GM23338 (cell line): ENCODE measurements around the gene PSKH1. TPM values are rescaled to one million over a fixed set of nuclear protein-coding genes. Genes with fewer than 3 reads are reported as not detected.

Experiments used
- ATAC-seq: fragments of 200-7000 bp; cut with Tn5 transposase; 3 replicates; pipeline ENCODE4 v1.9.1; 2020
- DNase-seq: peaks from one replicate; pipeline ENCODE4 v3.0.0-alpha.2; 2015; ENCODE audit warnings: low spot score
- H2AFZ ChIP-seq: fragments of 200-600 bp; sonication (generic); 2 replicates; pipeline ENCODE4 v1.8.0; 2016; ENCODE audit warnings: antibody characterized with exemption, mild to moderate bottlenecking, moderate library complexity
- H3F3A ChIP-seq: fragments of 200-600 bp; sonication (generic); replicated peaks from 2 replicates; pipeline ENCODE4 v1.8.0; 2017; ENCODE audit warnings: antibody characterized with exemption, mixed run types, low read depth
- H3K27ac ChIP-seq: fragments of 200-600 bp; sonication (generic); 2 replicates; pipeline ENCODE4 v1.6.1; 2016; ENCODE audit warnings: low read depth
- H3K27me3 ChIP-seq: fragments of 200-600 bp; sonication (generic); 2 replicates; pipeline ENCODE4 v1.8.0; 2016; ENCODE audit warnings: mild to moderate bottlenecking, mixed run types, moderate library complexity; ENCODE audit not compliant: insufficient read depth
- H3K36me3 ChIP-seq: fragments of 200-600 bp; sonication (generic); 2 replicates; pipeline ENCODE4 v1.8.0; 2016; ENCODE audit warnings: mild to moderate bottlenecking; ENCODE audit not compliant: insufficient read depth
- H3K4me1 ChIP-seq: fragments of 200-600 bp; sonication (generic); 2 replicates; pipeline ENCODE4 v1.8.0; 2016; ENCODE audit warnings: mild to moderate bottlenecking, moderate library complexity; ENCODE audit not compliant: insufficient read depth
- H3K4me2 ChIP-seq: fragments of 200-600 bp; sonication (generic); 2 replicates; pipeline ENCODE4 v1.7.1; 2017; ENCODE audit warnings: mixed run types
- H3K4me3 ChIP-seq: fragments of 200-600 bp; sonication (generic); 2 replicates; pipeline ENCODE4 v1.6.1; 2016; ENCODE audit warnings: mixed run types
- H3K79me2 ChIP-seq: fragments of 200-600 bp; sonication (generic); replicated peaks from 2 replicates; pipeline ENCODE4 v1.8.0; 2017; ENCODE audit warnings: mild to moderate bottlenecking; ENCODE audit not compliant: insufficient read depth
- H3K9me2 ChIP-seq: fragments of 200-600 bp; sonication (generic); 2 replicates; pipeline ENCODE4 v1.8.0; 2017; ENCODE audit not compliant: insufficient read depth
- H4K20me1 ChIP-seq: fragments of 200-600 bp; sonication (generic); replicated peaks from 2 replicates; pipeline ENCODE4 v1.8.0; 2017; ENCODE audit warnings: mild to moderate bottlenecking; ENCODE audit not compliant: insufficient read depth
- H3K27ac Mint-ChIP-seq: 2 replicates; pipeline ENCODE4 v1.8.0; 2020; ENCODE audit warnings: inconsistent platforms, mild to moderate bottlenecking, moderate library complexity, mixed read lengths
- H3K27me3 Mint-ChIP-seq: 3 replicates; pipeline ENCODE4 v1.8.0; 2022; ENCODE audit warnings: low read depth, mild to moderate bottlenecking, moderate library complexity, mixed read lengths, inconsistent platforms; ENCODE audit not compliant: insufficient read depth, poor library complexity
- H3K36me3 Mint-ChIP-seq: 3 replicates; pipeline ENCODE4 v1.8.0; 2021; ENCODE audit warnings: low read depth, mild to moderate bottlenecking, inconsistent platforms, moderate library complexity, mixed read lengths
- H3K4me1 Mint-ChIP-seq: 3 replicates; pipeline ENCODE4 v1.8.0; 2020; ENCODE audit warnings: mild to moderate bottlenecking, inconsistent platforms, mixed read lengths
- H3K4me3 Mint-ChIP-seq: 3 replicates; pipeline ENCODE4 v1.8.0; 2021; ENCODE audit warnings: moderate library complexity, mild to moderate bottlenecking, inconsistent platforms, mixed read lengths
- H3K9me3 Mint-ChIP-seq: 3 replicates; pipeline ENCODE4 v1.8.0; 2020; ENCODE audit warnings: moderate library complexity, mild to moderate bottlenecking, inconsistent platforms, mixed read lengths
- CREB1 ChIP-seq: fragments of 250-450 bp; sonication (Bioruptor Pico); IDR thresholded peaks from 2 replicates; pipeline ENCODE4 v1.5.0; 2020; ENCODE audit warnings: low read depth, mild to moderate bottlenecking, moderate library complexity
- EZH2phosphoT487 ChIP-seq: fragments of 200-600 bp; sonication (generic); IDR thresholded peaks from one replicate; pipeline ENCODE4 v1.8.1; 2018; ENCODE audit warnings: antibody characterized with exemption; ENCODE audit not compliant: unreplicated experiment
- JUNB ChIP-seq: IDR thresholded peaks from one replicate; pipeline ENCODE4 v1.6.1; 2016; ENCODE audit warnings: antibody characterized with exemption; ENCODE audit not compliant: unreplicated experiment
- NANOG ChIP-seq: IDR thresholded peaks from 2 replicates; pipeline ENCODE4 v1.6.1; 2016; ENCODE audit warnings: antibody characterized with exemption, borderline replicate concordance
- ZNF114 ChIP-seq: fragments of 250-450 bp; sonication (Bioruptor Pico); IDR thresholded peaks from 2 replicates; pipeline ENCODE4 v1.5.0; 2020; ENCODE audit warnings: mild to moderate bottlenecking, moderate library complexity
- ZNF331 ChIP-seq: fragments of 250-450 bp; sonication (Bioruptor Pico); IDR thresholded peaks from 2 replicates; pipeline ENCODE4 v1.5.0; 2020; ENCODE audit warnings: low read depth, mild to moderate bottlenecking, moderate library complexity
- polyA plus RNA-seq: library from polyadenylated mRNA; unstranded; fragments of >200 nt; fragmentation: Nextera tagmentation; extraction: Ambion mirVana; gene quantifications from 2 replicates; pipeline ENCODE4 v1.2.1, GENCODE V29; 2016
- total RNA-seq: library from RNA; depleted of rRNA; stranded (reverse); fragments of >200 nt; shearing (Covaris generic); gene quantifications from 2 replicates; pipeline ENCODE4 v1.2.3, GENCODE V29; 2014
- TF ChIP-seq, protein P1 (sequence below): IDR thresholded peaks from 2 replicates; pipeline ENCODE4 v1.6.1; 2016; ENCODE audit warnings: antibody characterized with exemption
- TF ChIP-seq, protein P2 (sequence below), 2 experiments: fragments of 200-600 bp in 1 of 2; sonication (generic) in 1 of 2; conservative IDR thresholded peaks; 2 replicates each; pipeline versions ENCODE4 v1.5.1 to v1.6.1; 2016 to 2017; ENCODE audit warnings: antibody characterized with exemption in 2 of 2, low read depth in 2 of 2, mild to moderate bottlenecking in 2 of 2, moderate library complexity in 1 of 2

Gene PSKH1
- total and polyA plus RNA-seq, 2 experiments from 2014 or later: 14.3 to 23.9 TPM

DNA sequence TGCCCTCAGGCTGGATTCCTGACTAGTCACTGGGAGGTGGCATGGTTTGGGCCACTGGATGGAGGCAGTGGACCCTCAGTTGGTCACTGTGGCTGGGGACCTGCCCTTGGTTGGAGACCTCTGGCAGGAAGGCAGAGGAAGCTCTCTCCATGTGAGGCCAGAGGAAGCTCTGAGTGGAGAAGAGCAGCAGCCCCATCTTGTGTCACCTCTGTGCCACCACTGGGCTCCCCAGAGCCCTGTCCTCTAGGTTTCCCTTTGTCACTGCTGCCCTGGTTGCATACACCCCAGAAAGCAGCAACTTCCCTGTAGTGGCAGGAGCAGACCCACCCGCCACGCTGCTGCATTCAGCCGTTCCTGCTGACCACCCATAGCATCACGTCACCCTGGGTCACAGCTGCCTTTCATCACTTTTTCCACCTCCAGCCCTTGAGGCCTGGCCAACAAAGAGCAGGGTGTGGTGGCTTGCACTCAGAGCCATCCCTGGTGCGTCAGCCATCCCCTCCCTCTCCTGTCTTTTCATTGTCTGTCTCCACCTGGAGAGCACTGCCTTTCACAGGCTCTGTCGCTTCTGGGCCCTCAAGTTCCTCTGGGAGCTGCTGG, 26.7 kb downstream of the PSKH1 start:
- Histone ChIP-seq H3K4me1 (peaks cover 13% of the 10 kb centered on the region), H3K79me2 (no peaks in the 10 kb centered on the region), H4K20me1 (no peaks in the 10 kb centered on the region; the same call in 1 of the 2 replicates), H3K4me2 (no peak overlapping the region), H3F3A (no peaks in the 10 kb centered on the region), H3K4me3 (no peak overlapping the region), H3K27me3 (no peaks in the 10 kb centered on the region), H3K36me3 (no peaks in the 10 kb centered on the region), H3K9me2 (no peaks in the 10 kb centered on the region), H2AFZ (no peak overlapping the region), H3K27ac (no peak overlapping the region)
- peaks cover 24% of the 10 kb centered on the region for H3K4me1 Mint-ChIP-seq
- H3K36me3 Mint-ChIP-seq: peaks cover 4% of the 10 kb centered on the region; the same call in 2 of the 3 replicates
- peaks cover 5% of the 10 kb centered on the region for H3K27me3 Mint-ChIP-seq
- DNase-seq: no peak
- peak overlapping the region; percentile 44; the same call in 1 of the 2 replicates for H3K27ac Mint-ChIP-seq
- TF ChIP-seq NANOG (no peak), JUNB (no peak), EZH2phosphoT487 (no peak), ZNF114 (CRISPR knock-in tag) (no peak), ZNF331 (CRISPR knock-in tag) (no peak), CREB1 (no peak)
- TF ChIP-seq, protein P1, sequence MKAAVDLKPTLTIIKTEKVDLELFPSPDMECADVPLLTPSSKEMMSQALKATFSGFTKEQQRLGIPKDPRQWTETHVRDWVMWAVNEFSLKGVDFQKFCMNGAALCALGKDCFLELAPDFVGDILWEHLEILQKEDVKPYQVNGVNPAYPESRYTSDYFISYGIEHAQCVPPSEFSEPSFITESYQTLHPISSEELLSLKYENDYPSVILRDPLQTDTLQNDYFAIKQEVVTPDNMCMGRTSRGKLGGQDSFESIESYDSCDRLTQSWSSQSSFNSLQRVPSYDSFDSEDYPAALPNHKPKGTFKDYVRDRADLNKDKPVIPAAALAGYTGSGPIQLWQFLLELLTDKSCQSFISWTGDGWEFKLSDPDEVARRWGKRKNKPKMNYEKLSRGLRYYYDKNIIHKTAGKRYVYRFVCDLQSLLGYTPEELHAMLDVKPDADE: no peak
- TF ChIP-seq, protein P2, sequence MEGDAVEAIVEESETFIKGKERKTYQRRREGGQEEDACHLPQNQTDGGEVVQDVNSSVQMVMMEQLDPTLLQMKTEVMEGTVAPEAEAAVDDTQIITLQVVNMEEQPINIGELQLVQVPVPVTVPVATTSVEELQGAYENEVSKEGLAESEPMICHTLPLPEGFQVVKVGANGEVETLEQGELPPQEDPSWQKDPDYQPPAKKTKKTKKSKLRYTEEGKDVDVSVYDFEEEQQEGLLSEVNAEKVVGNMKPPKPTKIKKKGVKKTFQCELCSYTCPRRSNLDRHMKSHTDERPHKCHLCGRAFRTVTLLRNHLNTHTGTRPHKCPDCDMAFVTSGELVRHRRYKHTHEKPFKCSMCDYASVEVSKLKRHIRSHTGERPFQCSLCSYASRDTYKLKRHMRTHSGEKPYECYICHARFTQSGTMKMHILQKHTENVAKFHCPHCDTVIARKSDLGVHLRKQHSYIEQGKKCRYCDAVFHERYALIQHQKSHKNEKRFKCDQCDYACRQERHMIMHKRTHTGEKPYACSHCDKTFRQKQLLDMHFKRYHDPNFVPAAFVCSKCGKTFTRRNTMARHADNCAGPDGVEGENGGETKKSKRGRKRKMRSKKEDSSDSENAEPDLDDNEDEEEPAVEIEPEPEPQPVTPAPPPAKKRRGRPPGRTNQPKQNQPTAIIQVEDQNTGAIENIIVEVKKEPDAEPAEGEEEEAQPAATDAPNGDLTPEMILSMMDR (conservative IDR thresholded peaks at IDR 0.05; ENCODE audit: low read depth in 2 of 2): peak in 1 of 2 experiments; percentile 49; a peak in 2 of 4 replicates
- no peak overlapping the region for H3K4me3 Mint-ChIP-seq
- H3K9me3 Mint-ChIP-seq: no peaks in the 10 kb centered on the region
- ATAC-seq: no peak; the same call in 2 of the 3 replicates

DNA sequence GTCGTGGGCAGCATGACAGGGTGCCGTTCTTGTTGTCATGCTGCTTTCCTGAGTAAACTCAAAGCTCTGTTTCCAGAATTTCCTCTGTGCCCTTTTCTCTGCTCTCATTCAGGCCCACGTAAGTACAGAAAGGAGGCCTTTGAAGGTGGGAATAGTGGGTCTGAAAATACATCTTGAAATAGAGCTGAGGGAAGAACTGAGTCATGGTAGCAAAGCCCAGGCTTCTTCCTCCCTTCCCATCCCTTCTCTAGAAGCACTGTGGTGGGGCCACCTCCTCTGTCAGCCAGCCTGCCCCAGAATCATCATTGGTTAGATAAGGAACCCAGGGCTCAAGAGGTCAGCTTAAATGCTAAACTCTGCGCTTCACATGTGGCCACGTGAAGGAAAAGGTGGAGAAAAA, 29.2 kb downstream of the PSKH1 start:
- Mint-ChIP-seq H3K27me3 (peaks cover 12% of the 10 kb centered on the region), H3K4me1 (peaks cover 19% of the 10 kb centered on the region), H3K4me3 (no peak overlapping the region), H3K36me3 (no peaks in the 10 kb centered on the region; the same call in 2 of the 3 replicates), H3K9me3 (no peaks in the 10 kb centered on the region), H3K27ac (peak overlapping the region; percentile 16; the same call in 1 of the 2 replicates)
- H4K20me1 ChIP-seq: no peaks in the 10 kb centered on the region; the same call in 1 of the 2 replicates
- no peaks in the 10 kb centered on the region for H3K9me2 ChIP-seq
- TF ChIP-seq CREB1: no peak
- H3K36me3 ChIP-seq: no peaks in the 10 kb centered on the region
- DNase-seq (no peak), ATAC-seq (no peak)
- no peak overlapping the region for H3K4me3 ChIP-seq
- H2AFZ ChIP-seq: no peak overlapping the region
- no peak overlapping the region; the same call in 1 of the 2 replicates for H3K27ac ChIP-seq
- no peaks in the 10 kb centered on the region for H3K27me3 ChIP-seq
- H3K79me2 ChIP-seq: no peaks in the 10 kb centered on the region
- H3F3A ChIP-seq: 0 out of 2 replicates have a peak, but pooled peaks cover 6% of the 10 kb centered on the region
- no peak overlapping the region for H3K4me2 ChIP-seq
- peaks cover 6% of the 10 kb centered on the region; the same call in 1 of the 2 replicates for H3K4me1 ChIP-seq
